GM12872 (cell line): Measurements from ENCODE around the gene PRSS21.

Experiments used
- TF ChIP-seq, protein P1 (sequence below): IDR thresholded peaks from 3 replicates; pipeline ENCODE4 v1.5.1; 2011; ENCODE audit warnings: low read depth, mild to moderate bottlenecking, low read length, moderate library complexity; ENCODE audit not compliant: insufficient read depth

The PRSS21 gene

GRCh38 chr16:2816751-2817339, at the start of gene PRSS21:
Gene PRSS21 (plus strand): TSS chr16:2817237. CDS start chr16:2817269, 32 bp downstream.
- TF ChIP-seq, protein P1, sequence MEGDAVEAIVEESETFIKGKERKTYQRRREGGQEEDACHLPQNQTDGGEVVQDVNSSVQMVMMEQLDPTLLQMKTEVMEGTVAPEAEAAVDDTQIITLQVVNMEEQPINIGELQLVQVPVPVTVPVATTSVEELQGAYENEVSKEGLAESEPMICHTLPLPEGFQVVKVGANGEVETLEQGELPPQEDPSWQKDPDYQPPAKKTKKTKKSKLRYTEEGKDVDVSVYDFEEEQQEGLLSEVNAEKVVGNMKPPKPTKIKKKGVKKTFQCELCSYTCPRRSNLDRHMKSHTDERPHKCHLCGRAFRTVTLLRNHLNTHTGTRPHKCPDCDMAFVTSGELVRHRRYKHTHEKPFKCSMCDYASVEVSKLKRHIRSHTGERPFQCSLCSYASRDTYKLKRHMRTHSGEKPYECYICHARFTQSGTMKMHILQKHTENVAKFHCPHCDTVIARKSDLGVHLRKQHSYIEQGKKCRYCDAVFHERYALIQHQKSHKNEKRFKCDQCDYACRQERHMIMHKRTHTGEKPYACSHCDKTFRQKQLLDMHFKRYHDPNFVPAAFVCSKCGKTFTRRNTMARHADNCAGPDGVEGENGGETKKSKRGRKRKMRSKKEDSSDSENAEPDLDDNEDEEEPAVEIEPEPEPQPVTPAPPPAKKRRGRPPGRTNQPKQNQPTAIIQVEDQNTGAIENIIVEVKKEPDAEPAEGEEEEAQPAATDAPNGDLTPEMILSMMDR = 0 out of 3 replicates have a peak, but pooled peaks have one; percentile 7

DNA sequence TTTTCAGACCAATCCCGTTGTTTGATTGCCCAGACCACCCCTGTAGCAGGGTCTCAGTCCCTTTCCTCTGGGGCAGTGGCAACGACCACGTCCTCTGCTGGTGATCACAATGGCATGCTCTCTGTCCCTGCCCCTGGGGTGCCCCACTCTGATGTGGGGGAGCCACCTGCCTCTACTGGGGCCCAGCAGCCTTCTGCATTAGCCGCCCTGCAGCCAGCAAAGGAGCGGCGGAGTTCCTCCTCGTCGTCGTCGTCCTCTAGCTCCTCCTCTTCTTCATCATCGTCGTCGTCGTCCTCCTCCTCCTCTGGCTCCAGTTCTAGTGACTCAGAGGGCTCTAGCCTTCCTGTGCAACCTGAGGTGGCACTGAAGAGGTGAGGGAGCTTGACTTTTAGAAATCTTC, 49.1 kb upstream of the PRSS21 start:
- TF ChIP-seq, protein P1 = no peak

DNA sequence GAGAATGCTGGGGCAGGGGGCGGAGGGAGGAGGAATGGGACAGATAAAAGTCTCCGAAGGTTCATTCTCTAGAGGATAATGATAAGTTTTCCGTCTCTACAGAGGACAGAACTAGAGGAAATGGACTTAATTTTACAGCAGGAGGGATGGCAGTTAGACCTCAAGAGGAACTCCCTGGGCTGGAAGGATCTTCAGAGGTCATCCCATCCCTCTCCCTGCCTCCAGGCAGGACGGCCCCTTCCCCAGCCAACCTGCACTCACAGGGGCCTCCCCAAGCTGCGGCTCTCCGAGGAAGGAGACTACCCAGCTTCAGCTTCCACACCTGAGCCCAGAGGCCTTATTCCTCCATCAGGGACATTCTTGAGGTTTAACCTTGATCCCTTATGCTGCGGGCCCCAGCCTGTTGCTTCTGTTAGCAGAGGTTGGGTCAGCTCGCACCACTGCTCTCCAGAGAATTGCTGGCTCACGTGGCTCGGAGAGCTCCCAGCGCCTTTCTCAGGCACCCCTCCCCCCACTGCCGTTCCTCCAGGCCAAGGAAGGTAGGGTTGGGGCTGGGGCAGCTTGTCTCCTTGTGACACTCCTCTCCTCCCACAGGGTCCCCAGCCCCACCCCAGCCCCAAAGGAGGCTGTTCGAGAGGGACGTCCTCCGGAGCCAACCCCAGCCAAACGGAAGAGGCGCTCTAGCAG, 48.5 kb upstream of the PRSS21 start:
- TF ChIP-seq, protein P1 = no peak

GRCh38 chr16:2769100-2769529, 47.9 kb upstream of the PRSS21 start:
- TF ChIP-seq, protein P1 = no peak

DNA sequence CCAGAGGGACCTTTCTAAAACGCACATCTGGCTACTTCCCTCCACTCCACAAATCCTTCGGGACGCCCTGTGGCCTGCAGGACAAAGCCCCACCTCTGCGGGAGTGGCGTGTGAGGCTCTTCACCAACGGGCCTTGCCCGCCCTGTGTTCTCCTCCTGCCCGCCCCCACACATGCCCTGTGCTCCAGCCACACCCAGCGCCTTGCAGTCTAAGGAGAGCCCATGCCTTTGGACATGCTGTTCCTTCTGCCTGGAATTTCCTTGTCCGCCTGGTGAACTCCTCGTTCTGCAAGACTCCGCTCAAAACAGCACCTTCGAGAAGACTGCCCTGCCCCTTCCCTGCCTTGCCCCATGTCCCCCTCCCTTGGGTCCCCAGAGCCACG, 47.4 kb upstream of the PRSS21 start:
- TF ChIP-seq, protein P1 = no peak

DNA sequence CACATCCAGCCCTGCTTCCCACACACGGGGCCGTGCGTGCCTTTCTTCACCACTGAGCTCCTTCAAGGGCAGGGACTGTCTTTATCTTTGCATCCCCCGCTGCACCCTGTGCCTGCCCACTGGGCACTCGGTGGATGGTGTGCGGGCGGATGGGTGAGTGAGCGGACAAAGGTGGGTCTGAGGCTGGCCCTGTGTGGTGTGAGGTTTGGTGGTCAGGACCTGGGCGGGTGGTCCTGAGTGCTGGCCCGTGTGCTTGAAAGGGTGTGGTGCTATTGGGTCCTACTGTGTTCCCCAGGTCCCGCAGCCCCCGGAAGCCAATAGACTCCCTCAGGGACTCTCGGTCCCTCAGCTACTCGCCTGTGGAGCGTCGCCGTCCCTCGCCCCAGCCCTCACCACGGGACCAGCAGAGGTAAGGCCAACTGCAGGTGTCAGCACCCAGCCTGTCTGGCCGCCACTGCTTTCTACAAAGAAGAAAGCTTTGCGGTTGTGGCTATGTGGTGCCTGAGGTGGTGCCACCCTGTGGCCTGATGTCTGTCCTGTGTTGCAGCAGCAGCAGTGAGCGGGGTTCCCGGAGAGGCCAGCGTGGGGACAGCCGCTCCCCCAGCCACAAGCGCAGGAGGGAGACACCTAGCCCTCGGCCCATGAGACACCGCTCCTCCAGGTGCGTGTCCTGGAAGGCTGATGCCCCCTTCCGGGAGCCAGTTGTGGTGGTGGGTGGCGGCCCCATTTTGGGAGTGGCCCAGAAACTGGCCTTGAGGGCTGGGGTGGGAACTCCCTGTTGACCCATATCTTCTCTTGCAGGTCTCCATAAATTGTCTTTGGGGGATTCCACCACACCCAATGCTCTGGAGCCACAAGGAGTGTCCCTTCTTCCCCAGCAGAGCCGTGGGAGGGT, 46.7 kb upstream of the PRSS21 start:
- TF ChIP-seq, protein P1 = 0 out of 3 replicates have a peak, but pooled peaks have one; percentile 8
